Ishikawa (cell line): ENCODE measurements around the gene ENOX1.

Experiments used
- CREB1 ChIP-seq: IDR thresholded peaks from 2 replicates; pipeline ENCODE4 v1.6.1; 2012; ENCODE audit warnings: low read depth
- EGR1 ChIP-seq: IDR thresholded peaks from 2 replicates; pipeline ENCODE4 v1.6.1; 2012
- EP300 ChIP-seq: IDR thresholded peaks from 2 replicates; pipeline ENCODE4 v1.6.1; 2012; ENCODE audit warnings: borderline replicate concordance
- FOXM1 ChIP-seq: IDR thresholded peaks from 2 replicates; pipeline ENCODE4 v1.6.1; 2012; ENCODE audit warnings: low read depth, borderline replicate concordance
- NFIC ChIP-seq: IDR thresholded peaks from 2 replicates; pipeline ENCODE4 v1.6.1; 2012
- RAD21 ChIP-seq: IDR thresholded peaks from 2 replicates; pipeline ENCODE4 v1.6.1; 2012; ENCODE audit warnings: low read depth
- TAF1 ChIP-seq: IDR thresholded peaks from 2 replicates; pipeline ENCODE4 v1.6.1; 2012; ENCODE audit warnings: low read depth, mild to moderate bottlenecking
- TCF12 ChIP-seq: IDR thresholded peaks from 2 replicates; pipeline ENCODE4 v1.6.1; 2012; ENCODE audit warnings: low read depth
- YY1 ChIP-seq: IDR thresholded peaks from 2 replicates; pipeline ENCODE4 v1.6.1; 2012; ENCODE audit warnings: low read depth
- ZBTB7A ChIP-seq: IDR thresholded peaks from 2 replicates; pipeline ENCODE4 v1.6.1; 2012; ENCODE audit warnings: low read depth
- TF ChIP-seq, protein P1 (sequence below): IDR thresholded peaks from 2 replicates; pipeline ENCODE4 v1.6.1; 2012; ENCODE audit warnings: low read depth, mild to moderate bottlenecking

DNA sequence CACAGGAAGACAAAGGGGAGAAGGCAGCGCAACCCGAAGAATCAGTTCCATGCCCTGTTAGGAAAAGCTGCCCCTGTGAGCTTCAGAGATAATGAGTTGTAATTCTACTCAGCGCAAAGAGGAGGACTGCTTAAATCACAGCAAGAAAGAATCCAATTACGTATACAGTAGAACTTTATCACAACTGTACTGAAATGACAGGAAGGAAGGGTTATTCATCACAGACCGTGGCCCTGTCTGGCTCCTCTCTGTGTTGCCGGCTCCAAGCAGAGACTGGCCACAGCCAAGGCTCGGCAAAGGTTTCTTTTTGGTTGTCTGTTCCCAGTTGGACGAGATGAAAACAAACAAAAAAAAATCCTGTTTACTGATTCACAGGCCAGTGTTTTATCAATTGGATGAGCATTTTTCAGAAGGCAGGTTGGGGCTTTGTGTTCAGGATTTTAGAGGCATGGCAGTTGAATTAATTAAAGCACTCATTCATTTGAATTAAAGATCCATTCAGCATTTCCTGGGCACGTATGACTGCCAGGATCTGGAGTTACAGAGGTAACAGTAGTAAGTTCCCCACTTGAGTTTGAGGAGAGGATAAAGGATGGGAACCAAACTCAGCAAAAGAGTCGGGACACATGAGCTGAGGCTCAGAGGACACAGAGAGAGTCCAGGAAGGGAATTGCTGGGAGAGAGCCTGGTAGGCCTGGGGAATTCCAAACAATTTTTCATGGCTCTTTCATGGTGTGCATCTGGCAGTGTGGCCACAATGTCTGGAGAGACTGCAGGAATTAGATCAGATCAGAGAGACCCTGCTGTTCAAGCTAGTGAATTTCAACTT, 422.3 kb downstream of the ENOX1 start:
- TF ChIP-seq EP300 (no peak), YY1 (no peak), EGR1 (no peak), TAF1 (no peak), RAD21 (no peak), ZBTB7A (no peak), NFIC (no peak), FOXM1 (no peak), CREB1 (no peak), TCF12 (no peak)
- TF ChIP-seq, protein P1, sequence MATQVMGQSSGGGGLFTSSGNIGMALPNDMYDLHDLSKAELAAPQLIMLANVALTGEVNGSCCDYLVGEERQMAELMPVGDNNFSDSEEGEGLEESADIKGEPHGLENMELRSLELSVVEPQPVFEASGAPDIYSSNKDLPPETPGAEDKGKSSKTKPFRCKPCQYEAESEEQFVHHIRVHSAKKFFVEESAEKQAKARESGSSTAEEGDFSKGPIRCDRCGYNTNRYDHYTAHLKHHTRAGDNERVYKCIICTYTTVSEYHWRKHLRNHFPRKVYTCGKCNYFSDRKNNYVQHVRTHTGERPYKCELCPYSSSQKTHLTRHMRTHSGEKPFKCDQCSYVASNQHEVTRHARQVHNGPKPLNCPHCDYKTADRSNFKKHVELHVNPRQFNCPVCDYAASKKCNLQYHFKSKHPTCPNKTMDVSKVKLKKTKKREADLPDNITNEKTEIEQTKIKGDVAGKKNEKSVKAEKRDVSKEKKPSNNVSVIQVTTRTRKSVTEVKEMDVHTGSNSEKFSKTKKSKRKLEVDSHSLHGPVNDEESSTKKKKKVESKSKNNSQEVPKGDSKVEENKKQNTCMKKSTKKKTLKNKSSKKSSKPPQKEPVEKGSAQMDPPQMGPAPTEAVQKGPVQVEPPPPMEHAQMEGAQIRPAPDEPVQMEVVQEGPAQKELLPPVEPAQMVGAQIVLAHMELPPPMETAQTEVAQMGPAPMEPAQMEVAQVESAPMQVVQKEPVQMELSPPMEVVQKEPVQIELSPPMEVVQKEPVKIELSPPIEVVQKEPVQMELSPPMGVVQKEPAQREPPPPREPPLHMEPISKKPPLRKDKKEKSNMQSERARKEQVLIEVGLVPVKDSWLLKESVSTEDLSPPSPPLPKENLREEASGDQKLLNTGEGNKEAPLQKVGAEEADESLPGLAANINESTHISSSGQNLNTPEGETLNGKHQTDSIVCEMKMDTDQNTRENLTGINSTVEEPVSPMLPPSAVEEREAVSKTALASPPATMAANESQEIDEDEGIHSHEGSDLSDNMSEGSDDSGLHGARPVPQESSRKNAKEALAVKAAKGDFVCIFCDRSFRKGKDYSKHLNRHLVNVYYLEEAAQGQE: no peak
